Esophagus squamous epithelium (tissue), 5 donors: ENCODE measurements around the gene RFTN1. TPM values are rescaled to one million over a fixed set of nuclear protein-coding genes. Genes with fewer than 3 reads are reported as not detected.

Experiments
- DNase-seq: peaks from one replicate; lab custom pipeline; 2025; lab: John Stamatoyannopoulos, UW
- H3K27ac ChIP-seq, 4 donors: fragments of 200-600 bp; sonication (generic); one replicate each; pipeline ENCODE4 v1.5.1; 2016 to 2019; ENCODE audit warnings: mild to moderate bottlenecking in 1 of 4
- H3K27me3 ChIP-seq, 4 donors: fragments of 200-600 bp; sonication (generic); 1 replicate in 3 of 4; 2 replicates in 1 of 4; pipeline versions ENCODE4 v1.5.1 to v1.6.0; 2017 to 2021; ENCODE audit warnings: antibody characterized with exemption in 1 of 4
- H3K36me3 ChIP-seq, 3 donors: fragments of 200-600 bp; sonication (generic); one replicate each; pipeline ENCODE4 v1.5.1; 2016 to 2019
- H3K4me1 ChIP-seq, 3 donors: fragments of 200-600 bp; sonication (generic); one replicate each; pipeline ENCODE4 v1.5.1; 2017 to 2019
- H3K4me3 ChIP-seq, 4 donors: fragments of 200-600 bp; sonication (generic); 1 replicate in 3 of 4; 2 replicates in 1 of 4; pipeline ENCODE4 v1.5.1; 2016 to 2019; ENCODE audit warnings: mild to moderate bottlenecking in 2 of 4, moderate library complexity in 1 of 4
- H3K9me3 ChIP-seq, 3 donors: fragments of 200-600 bp; sonication (generic); one replicate each; pipeline ENCODE4 v1.5.1; 2016 to 2019
- CTCF ChIP-seq, 6 experiments: fragments of 450-650 bp in 4 of 6; fragments of 200-600 bp in 2 of 6; sonication (generic) in 2 of 6; IDR thresholded peaks; one replicate each; pipeline ENCODE4 v1.5.1; 2016 to 2019; ENCODE audit warnings: antibody characterized with exemption in 6 of 6, mild to moderate bottlenecking in 4 of 6, moderate library complexity in 4 of 6
- POLR2A ChIP-seq, 4 donors: fragments of 450-650 bp; IDR thresholded peaks; one replicate each; pipeline ENCODE4 v1.6.1; 2017; ENCODE audit warnings: antibody characterized with exemption in 4 of 4, mild to moderate bottlenecking in 4 of 4, moderate library complexity in 3 of 4
- WGBS, 2 donors: methylation state at CpG; one replicate each; pipeline ENCODE4 v1.1.5; 2018; 5-methylcytosine and 5-hydroxymethylcytosine counted together
- intact Hi-C: fragments of 100-400 bp; cut with DNase I; formaldehyde crosslinking; loops from one replicate; pipeline ENCODE4 v1.15.0; 2022
- total RNA-seq, 4 donors: library from RNA; depleted of rRNA; stranded (reverse); fragments of >200 nt; gene quantifications; one replicate each; pipeline ENCODE4 v1.1.0, GENCODE V29; 2016
- donor health status: DM: yes; HTN: yes; CAD: no.

The RFTN1 gene
- total RNA-seq, 4 donors from 2014 or later, result 5.0 to 22.7 (median 12.4) TPM

GRCh38 chr3:16378415-16378814 is 135.1 kb downstream of the RFTN1 start:
- peak overlapping the region in 1 of 4 donors; percentile 1 for H3K27ac ChIP-seq
- TF ChIP-seq POLR2A (IDR thresholded peaks at IDR 0.05), result no peak
- intact Hi-C loops, result no loop called here
- DNase-seq, result no peak
- WGBS, 2 donors, result 47 to 66% methylated on average over 2 of the region's 3 CpGs
- no peaks in the 10 kb centered on the region for H3K27me3 ChIP-seq
- H3K4me1 ChIP-seq, result peaks cover 6 to 41% (median 13%) of the 10 kb centered on the region in 3 donors
- H3K36me3 ChIP-seq, result no peaks in the 10 kb centered on the region
- H3K9me3 ChIP-seq, result no peaks in the 10 kb centered on the region
- no peak overlapping the region for H3K4me3 ChIP-seq

- Histone ChIP-seq H3K4me1 (peaks cover 11 to 47% (median 18%) of the 10 kb centered on the region in 3 donors), H3K4me3 (no peak overlapping the region), H3K9me3 (no peaks in the 10 kb centered on the region), H3K27ac (peak overlapping the region in 1 of 4 donors; percentile 1), H3K27me3 (no peaks in the 10 kb centered on the region), H3K36me3 (no peaks in the 10 kb centered on the region)
- 36% methylated on average over 14 of the region's 15 CpGs; no CpG with 5 or more reads in 1 of the 2 donors for WGBS, 2 donors
- no peak for DNase-seq
- no peak for TF ChIP-seq POLR2A (IDR thresholded peaks at IDR 0.05)
- TF ChIP-seq CTCF (IDR thresholded peaks at IDR 0.05), result no peak
- intact Hi-C loops, result no loop called here
Observed at GRCh38 chr3:16377847-16378302, 135.6 kb downstream of the RFTN1 start.

DNA sequence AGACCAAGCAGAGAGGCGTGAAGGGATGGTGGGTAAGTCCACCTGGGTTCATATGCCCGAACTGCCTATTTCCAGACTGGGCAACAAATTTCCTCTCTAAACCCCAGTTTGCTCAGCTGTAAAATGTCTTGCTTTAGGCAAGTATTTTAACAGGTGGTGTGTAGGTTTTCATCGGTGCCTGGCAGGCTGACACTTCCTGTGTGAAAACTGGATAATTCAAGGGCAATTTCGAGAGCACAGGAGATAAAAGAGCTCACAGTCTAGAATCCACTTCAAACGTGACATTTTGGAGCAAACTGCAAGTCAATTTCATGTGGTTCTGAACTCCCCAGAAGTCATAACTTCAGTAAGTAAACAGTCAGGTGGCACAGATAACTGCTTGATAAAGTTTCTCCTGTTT is 136.3 kb downstream of the RFTN1 start:
- Histone ChIP-seq H3K4me1 (peaks cover 13 to 54% (median 25%) of the 10 kb centered on the region in 3 donors), H3K27ac (no peak overlapping the region), H3K9me3 (no peaks in the 10 kb centered on the region), H3K27me3 (no peaks in the 10 kb centered on the region), H3K36me3 (no peaks in the 10 kb centered on the region), H3K4me3 (no peak overlapping the region)
- 60 to 71% methylated on average over 5 of the region's 5 CpGs for WGBS, 2 donors
- TF ChIP-seq CTCF (IDR thresholded peaks at IDR 0.05) (no peak), POLR2A (IDR thresholded peaks at IDR 0.05) (no peak)
- intact Hi-C loops, result no loop called here
- DNase-seq, result no peak

DNA sequence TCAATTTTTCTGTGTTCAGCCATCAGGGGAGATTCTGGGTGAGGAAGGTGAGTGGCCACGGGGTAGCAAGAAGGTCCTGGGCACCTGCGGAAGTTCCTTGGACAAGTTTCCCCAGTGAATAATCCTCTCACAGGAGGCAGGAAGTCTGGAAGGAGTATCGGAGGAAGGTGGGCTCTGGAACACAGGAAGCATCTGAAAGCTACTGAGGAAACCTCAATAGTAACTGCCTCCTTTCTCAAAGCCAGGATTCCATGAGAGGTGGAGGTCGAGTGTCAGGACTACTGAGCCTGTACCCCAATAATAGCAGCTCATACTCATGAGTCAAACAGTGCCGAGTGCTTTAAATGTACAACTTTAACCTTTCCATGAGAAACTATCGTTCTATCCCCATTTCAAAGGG is 137.6 kb downstream of the RFTN1 start:
- Histone ChIP-seq H3K27ac (no peak overlapping the region), H3K4me1 (peaks cover 13 to 67% (median 35%) of the 10 kb centered on the region in 3 donors), H3K9me3 (no peaks in the 10 kb centered on the region), H3K27me3 (no peaks in the 10 kb centered on the region), H3K36me3 (no peaks in the 10 kb centered on the region), H3K4me3 (no peak overlapping the region)
- DNase-seq, result no peak
- 71 to 74% methylated on average over 6 of the region's 6 CpGs for WGBS, 2 donors
- no peak for TF ChIP-seq CTCF (IDR thresholded peaks at IDR 0.05)
- no peak for TF ChIP-seq POLR2A (IDR thresholded peaks at IDR 0.05)
- intact Hi-C loops, result no loop called here

DNA sequence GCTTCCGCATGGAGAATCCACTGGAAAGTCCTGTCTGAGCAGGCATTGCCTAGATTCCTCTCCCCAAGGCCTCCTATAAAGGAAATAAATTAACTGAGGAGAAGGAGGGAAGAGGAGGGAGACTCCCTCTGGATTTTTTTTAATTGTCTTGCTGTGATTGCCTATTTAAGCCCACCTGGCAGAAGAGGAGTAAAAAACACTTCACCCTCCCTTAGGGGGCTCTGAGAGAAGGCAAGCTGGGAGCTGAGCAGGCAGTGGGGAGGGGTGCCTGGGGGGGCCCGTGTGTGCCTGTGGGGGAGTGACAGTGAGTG is 138.6 kb downstream of the RFTN1 start:
- no peak for DNase-seq
- Histone ChIP-seq H3K36me3 (no peaks in the 10 kb centered on the region), H3K4me3 (no peak overlapping the region), H3K27ac (peak overlapping the region in 2 of 4 donors; percentile 19 to 77), H3K4me1 (peaks cover 17 to 77% (median 45%) of the 10 kb centered on the region in 3 donors), H3K27me3 (no peaks in the 10 kb centered on the region), H3K9me3 (no peaks in the 10 kb centered on the region)
- WGBS, 2 donors, result 20 to 100% methylated on average over 1 of the region's 2 CpGs
- TF ChIP-seq POLR2A (IDR thresholded peaks at IDR 0.05) (no peak), CTCF (IDR thresholded peaks at IDR 0.05) (no peak)
- intact Hi-C loops, result no loop called here
